GM19397 (cell line): ENCODE data around the gene GSG1.

ENCODE experiments used
- ATAC-seq: cut with Tn5 transposase; IDR thresholded peaks from one replicate; pipeline ENCODE4 v1.9.1; 2021; ENCODE audit warnings: mild to moderate bottlenecking, moderate library complexity; ENCODE audit not compliant: unreplicated experiment

GSG1 gene

GRCh38 chr12:13120413-13120812 is 16.9 kb upstream of the GSG1 start:
- no peak for ATAC-seq

GRCh38 chr12:13119826-13120225 is 16.4 kb upstream of the GSG1 start:
- ATAC-seq = no peak

DNA sequence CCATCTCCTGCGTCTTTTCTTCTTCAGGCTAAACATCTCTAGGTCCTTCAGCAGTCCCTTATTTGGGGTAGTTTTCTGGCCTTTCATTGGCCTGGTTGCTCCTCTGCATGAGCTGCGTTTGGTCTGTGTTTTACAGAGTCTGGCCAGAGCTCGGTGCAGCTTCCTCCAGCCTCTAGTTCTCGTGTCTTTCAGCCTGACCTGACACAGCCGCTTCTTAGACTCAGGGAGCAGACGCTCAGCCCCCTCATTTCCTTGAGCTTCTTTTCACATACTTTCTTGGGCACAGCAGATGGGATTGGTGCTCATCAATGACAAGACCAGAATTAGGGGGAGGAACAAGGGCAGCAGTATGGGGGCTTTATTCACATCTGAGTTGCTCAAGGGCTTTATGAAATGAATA is 13.6 kb upstream of the GSG1 start:
- no peak for ATAC-seq

DNA sequence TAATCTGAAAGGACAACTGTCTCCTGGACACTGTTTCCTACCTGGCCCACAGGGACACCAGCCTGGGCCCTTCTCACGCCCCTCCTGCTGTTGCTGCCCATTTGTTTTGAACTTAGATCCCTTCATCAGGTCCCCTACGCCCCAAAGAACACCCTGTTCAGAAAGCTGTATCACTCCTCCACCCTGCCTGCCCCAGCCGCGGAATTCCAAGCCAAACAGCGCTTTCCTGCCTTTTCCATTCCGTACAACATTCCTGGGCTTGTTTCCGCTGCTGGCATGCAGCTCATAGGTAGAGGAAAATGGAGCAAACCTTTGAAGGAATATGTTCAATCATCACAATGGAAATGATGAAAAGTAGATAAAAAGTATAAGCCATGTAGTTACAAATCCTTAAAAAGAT is 12.8 kb upstream of the GSG1 start:
- no peak for ATAC-seq

GRCh38 chr12:13114251-13115052 is 11.0 kb upstream of the GSG1 start:
- ATAC-seq = no peak

DNA sequence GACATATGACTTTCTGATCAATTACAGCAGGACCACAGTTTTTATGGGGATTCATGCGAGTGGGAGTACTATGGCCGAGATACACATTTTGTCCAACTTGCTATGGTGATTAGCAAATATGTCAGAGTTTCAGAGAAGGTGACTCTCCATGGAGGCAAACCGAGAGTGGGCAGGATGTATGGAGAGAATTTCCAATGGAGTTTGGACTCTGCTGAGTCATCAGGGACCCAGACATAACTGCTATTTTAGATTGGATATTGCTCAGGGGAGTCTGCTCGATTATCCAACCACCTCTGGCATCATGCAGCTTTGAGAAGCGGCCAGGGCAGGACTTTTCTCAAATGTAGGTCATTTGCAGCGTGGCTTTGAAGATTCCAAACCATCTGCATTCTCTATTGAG is 9.5 kb upstream of the GSG1 start:
- ATAC-seq = no peak

DNA sequence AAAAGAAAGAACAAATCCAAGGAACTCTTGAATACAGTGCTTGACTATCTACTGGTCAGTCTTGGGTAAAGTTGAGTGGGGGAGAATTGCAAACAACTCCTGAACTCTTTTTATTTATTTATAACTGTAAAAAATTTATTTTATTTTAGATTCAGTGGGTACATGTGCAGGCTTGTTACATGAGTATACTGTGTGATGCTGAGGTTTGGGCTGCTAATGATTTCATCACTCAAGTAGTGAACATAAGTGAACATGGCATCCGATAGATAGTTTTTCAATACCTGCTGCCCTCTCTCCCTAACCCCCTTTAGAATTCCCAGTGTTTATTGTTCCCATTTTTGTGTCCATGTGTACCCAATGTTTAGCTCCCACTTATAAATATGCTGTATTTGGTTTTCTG is 3.2 kb upstream of the GSG1 start:
- no peak for ATAC-seq

- no peak for ATAC-seq
Observed at GRCh38 chr12:13105781-13106180, 2.3 kb upstream of the GSG1 start.

DNA sequence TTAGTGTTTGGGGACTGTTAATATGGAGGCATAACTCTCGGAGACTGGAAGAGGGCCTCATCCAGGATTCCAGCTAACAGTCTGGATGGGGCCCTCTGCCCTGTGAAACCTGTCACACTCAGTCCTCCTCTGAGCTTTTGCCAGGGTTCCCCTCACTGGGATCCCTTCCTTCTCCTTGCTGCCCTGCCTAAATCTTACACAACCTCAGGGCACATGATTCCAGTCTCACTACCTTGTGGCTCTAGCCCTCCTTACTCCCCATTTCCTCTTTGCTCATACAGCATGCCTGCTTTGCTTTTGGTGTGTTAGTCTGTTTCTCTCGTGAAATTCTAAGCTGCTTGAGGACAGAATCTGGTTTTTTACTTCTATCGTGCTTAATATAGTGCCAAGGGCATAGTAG is 942 bp upstream of the GSG1 start:
- ATAC-seq = no peak

- no peak for ATAC-seq
Observed at GRCh38 chr12:13102461-13103195, 839 bp downstream of the GSG1 start.

GRCh38 chr12:13101821-13102375 is 1.6 kb downstream of the GSG1 start:
- ATAC-seq = no peak

DNA sequence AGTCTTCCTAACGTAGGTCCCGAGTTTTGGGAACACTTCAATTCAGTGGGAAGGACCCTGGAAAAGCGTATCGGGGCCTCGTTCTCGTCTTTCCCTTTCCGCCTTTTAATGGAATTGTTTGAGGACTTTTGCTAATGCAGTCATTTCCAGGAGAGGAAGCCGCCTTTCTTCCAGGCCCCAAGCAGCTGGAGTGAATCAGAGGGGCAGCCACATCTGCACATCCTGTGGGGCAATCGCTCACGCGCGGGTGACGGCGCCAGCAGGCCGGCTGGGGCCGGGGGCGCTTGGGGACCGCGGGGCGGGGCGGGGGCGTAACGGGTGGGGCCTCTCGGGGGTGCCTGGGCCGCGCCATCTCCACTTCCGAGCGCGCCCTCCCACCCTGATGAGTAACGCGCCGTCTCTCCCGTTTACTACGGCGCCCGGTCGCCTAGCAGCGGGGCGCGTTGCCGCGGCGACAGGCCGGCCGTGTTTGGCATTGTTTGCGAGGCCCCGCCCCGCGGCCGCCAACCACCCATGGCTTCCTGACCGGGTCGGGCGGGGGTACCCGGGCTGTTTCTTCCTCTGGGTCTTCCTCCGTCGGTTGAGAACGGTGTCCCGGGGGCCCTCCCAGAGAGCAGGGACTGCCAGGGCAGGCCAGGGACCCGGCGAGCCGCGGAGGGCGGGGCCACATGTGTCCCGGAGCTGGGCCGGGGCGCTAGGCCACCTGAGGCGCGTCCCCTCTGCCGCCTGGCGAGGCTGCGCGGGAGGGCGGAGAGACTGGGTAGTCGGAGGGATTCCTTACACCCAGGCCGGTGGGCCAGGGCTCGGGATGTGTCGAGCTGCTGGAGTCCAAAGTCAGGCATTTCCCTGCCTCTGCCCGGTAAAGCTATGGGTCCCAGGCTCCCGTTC is 2.3 kb downstream of the GSG1 start:
- ATAC-seq = peak; percentile 95

- ATAC-seq = no peak
Observed at GRCh38 chr12:13100605-13100881, 2.9 kb downstream of the GSG1 start.

GRCh38 chr12:13099844-13100604 is 3.4 kb downstream of the GSG1 start:
- no peak for ATAC-seq

- no peak for ATAC-seq
Observed at GRCh38 chr12:13099066-13099843, 4.2 kb downstream of the GSG1 start.

DNA sequence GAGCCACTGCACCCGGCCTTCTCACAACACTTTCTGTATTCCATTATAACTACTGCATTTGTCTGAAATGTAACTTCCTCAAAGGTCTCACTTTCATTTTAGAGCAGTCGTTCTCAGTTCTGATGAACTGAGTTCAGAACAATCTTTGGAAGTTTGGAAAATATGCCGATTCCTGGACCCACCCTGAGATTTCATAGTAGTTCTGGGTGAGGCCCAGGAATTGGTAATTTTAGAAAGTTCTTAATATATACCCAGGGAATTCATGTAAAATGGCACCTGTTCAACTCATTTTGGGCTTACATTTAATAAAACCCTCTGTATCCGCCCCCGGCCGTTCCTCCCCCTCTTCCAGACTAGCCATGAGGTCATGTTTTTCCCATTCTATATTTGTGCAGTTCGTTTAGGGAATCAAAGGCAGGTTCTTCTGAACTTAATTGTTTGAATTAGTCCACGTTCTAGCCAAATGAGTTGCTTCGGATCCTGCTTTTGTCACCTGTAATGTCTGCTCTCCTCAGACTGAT is 5.9 kb downstream of the GSG1 start:
- no peak for ATAC-seq

GRCh38 chr12:13095266-13095995 is 8.0 kb downstream of the GSG1 start:
- no peak for ATAC-seq

DNA sequence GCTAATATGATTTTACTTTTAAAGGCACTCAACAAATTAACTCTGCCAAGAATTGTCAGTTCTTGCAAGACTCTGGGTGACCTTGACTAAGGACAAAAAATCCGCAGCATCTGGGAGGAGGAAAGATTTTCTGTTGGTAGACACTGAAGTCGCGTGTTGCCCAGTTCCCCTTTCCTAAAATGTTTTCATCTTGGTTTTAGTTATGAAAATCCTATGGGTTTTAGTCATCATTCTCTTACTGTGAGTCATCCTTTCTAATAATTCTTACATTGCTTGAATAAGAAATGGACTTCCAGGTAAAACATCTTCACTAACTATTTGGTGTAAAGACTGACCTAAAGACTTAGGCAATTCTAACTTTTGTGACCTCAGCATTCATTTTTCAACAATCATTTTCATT is 9.1 kb downstream of the GSG1 start:
- ATAC-seq = no peak

DNA sequence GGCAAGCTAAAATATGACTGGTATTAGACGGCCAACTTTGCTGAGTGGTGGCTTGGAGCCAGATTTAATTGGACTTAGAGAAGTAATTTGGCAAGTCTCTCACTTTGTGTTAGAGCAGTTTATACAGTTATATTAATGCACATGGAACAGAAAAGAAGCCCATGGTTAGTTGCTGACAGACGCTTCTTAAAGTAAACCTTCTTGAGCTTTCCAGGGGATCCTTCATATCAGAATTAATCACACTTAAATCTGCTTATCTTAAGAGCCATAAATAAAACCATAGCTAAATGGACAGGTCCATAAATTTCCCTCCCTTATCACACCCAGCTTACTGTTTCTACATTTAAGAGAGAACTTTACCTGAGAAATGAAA is 9.6 kb downstream of the GSG1 start:
- ATAC-seq = no peak
